K562 (cell line): Measurements from ENCODE around the gene EVA1A. TPM values are rescaled to one million over a fixed set of nuclear protein-coding genes. Genes with fewer than 3 reads are reported as not detected.

Experiments
- ATAC-seq: fragments of 200-7000 bp; cut with Tn5 transposase; 3 replicates; pipeline ENCODE4 v1.9.1; 2020; ENCODE audit warnings: moderate library complexity
- BruUV-seq: library from RNA; stranded (reverse); fragments of 400-500 nt; replicated peaks from 2 replicates; lab custom pipeline; 2021; lab: Mats Ljungman, UMichigan
- CTCF ChIA-PET: fragments of 300-600 bp; formaldehyde crosslinking; extraction: SDS; loops from one replicate; lab custom pipeline; 2021; ENCODE audit warnings: low intra/inter-chr PET ratio; lab: Yijun Ruan, JAX
- POLR2A ChIA-PET: fragments of 300-600, 350-650 bp; sonication (Branson Sonifier 250); formaldehyde crosslinking; extraction: SDS; loops from one replicate; lab custom pipeline; 2021; ENCODE audit warnings: antibody characterized with exemption, inconsistent platforms; lab: Yijun Ruan, JAX
- DNase-seq, 4 experiments: peaks; one replicate each; pipeline versions ENCODE4 v3.0.0 to v3.0.0-alpha.2; 2011 to 2018; ENCODE audit warnings: low spot score in 3 of 4, mixed read lengths in 3 of 4; ENCODE audit errors: extremely low read depth in 1 of 4
- FAIRE-seq: peaks from 2 replicates; lab custom pipeline; 2011; peaks lifted over from hg19 to GRCh38; lab: Jason Lieb, UNC
- H2AFZ ChIP-seq: 2 replicates; pipeline ENCODE4 v1.6.0; 2011; ENCODE audit warnings: low read depth, low read length, control low read depth, inconsistent platforms
- H3K27ac ChIP-seq: fragments of 200-600 bp; 3 replicates; pipeline ENCODE4 v1.8.0; 2011; ENCODE audit warnings: low read depth, mild to moderate bottlenecking, control low read depth, inconsistent platforms, low read length, moderate library complexity, mixed read lengths; ENCODE audit errors: extremely low read depth
- H3K27me3 ChIP-seq, 2 experiments: fragments of 300-600 bp in 1 of 2; 2 replicates in 1 of 2; 3 replicates in 1 of 2; pipeline versions ENCODE4 v1.6.0 to v1.8.0; 2011; ENCODE audit warnings: inconsistent platforms in 2 of 2, low read length in 2 of 2, mild to moderate bottlenecking in 1 of 2, mixed read lengths in 1 of 2, moderate library complexity in 1 of 2; ENCODE audit not compliant: control insufficient read depth in 2 of 2, insufficient read depth in 2 of 2
- H3K36me3 ChIP-seq: fragments of 300-600 bp; 3 replicates; pipeline ENCODE4 v1.8.0; 2011; ENCODE audit warnings: mild to moderate bottlenecking, low read length, inconsistent platforms; ENCODE audit not compliant: control insufficient read depth, insufficient read depth
- H3K4me1 ChIP-seq, 2 experiments: fragments of 200-600 bp in 1 of 2; replicated peaks in 1 of 2; 2 replicates in 1 of 2; 3 replicates in 1 of 2; pipeline versions ENCODE4 v1.5.1 to v1.8.0; 2011; ENCODE audit warnings: inconsistent platforms in 2 of 2, low read length in 2 of 2, mild to moderate bottlenecking in 1 of 2, mixed read lengths in 1 of 2, moderate library complexity in 1 of 2; ENCODE audit not compliant: control insufficient read depth in 2 of 2, insufficient read depth in 2 of 2
- H3K4me2 ChIP-seq: 2 replicates; pipeline ENCODE4 v1.6.1; 2011; ENCODE audit warnings: low read length, control low read depth, inconsistent platforms, mixed read lengths; ENCODE audit not compliant: insufficient read depth
- H3K4me3 ChIP-seq: fragments of 200-600 bp; sonication (generic), shearing (Covaris generic); 2 replicates; pipeline ENCODE4 v1.5.1; 2016; ENCODE audit warnings: control low read depth, inconsistent platforms
- H3K79me2 ChIP-seq: fragments of 200-600 bp; 3 replicates; pipeline ENCODE4 v1.8.0; 2011; ENCODE audit warnings: low read length, inconsistent platforms; ENCODE audit not compliant: control insufficient read depth, insufficient read depth
- H3K9ac ChIP-seq, 2 experiments: 2 replicates each; pipeline versions ENCODE4 v1.6.0 to v1.6.1; 2011; ENCODE audit warnings: low read depth in 2 of 2, low read length in 2 of 2, control low read depth in 1 of 2, inconsistent platforms in 1 of 2, mild to moderate bottlenecking in 1 of 2, mixed read lengths in 1 of 2; ENCODE audit not compliant: insufficient read depth in 1 of 2
- H3K9me1 ChIP-seq: one replicate; pipeline ENCODE4 v1.6.0; 2011; ENCODE audit warnings: inconsistent platforms, mild to moderate bottlenecking, low read length, moderate library complexity; ENCODE audit not compliant: control insufficient read depth, insufficient read depth
- H3K9me3 ChIP-seq: replicated peaks from 2 replicates; pipeline ENCODE4 v1.5.1; 2011; ENCODE audit warnings: low read depth, low read length, inconsistent platforms; ENCODE audit not compliant: control insufficient read depth, insufficient read depth
- H4K20me1 ChIP-seq: replicated peaks from 2 replicates; pipeline ENCODE4 v1.6.1; 2011; ENCODE audit warnings: low read length, inconsistent platforms, mixed read lengths; ENCODE audit not compliant: control insufficient read depth, insufficient read depth
- CBX1 ChIP-seq: sonication (generic); IDR thresholded peaks from 2 replicates; pipeline ENCODE4 v1.6.1; 2016; ENCODE audit warnings: antibody characterized with exemption, low read depth, mild to moderate bottlenecking
- EGR1 ChIP-seq: fragments of 450-650 bp; conservative IDR thresholded peaks from 2 replicates; pipeline ENCODE4 v1.6.1; 2017; ENCODE audit warnings: mild to moderate bottlenecking
- FOXK1 ChIP-seq: sonication (generic); formaldehyde crosslinking; IDR thresholded peaks from 2 replicates; pipeline ENCODE4 v1.8.0; 2022; ENCODE audit warnings: missing genetic modification reagents, mild to moderate bottlenecking, borderline replicate concordance
- HES1 ChIP-seq: fragments of 450-650 bp; IDR thresholded peaks from 2 replicates; pipeline ENCODE4 v1.6.1; 2016; ENCODE audit warnings: low read depth, mild to moderate bottlenecking, moderate library complexity
- LARP7 ChIP-seq: fragments of 450-650 bp; IDR thresholded peaks from 2 replicates; pipeline ENCODE4 v1.6.1; 2016
- TGIF2 ChIP-seq: sonication (generic); formaldehyde crosslinking; IDR thresholded peaks from 2 replicates; pipeline ENCODE4 v1.8.1; 2022; ENCODE audit warnings: mild to moderate bottlenecking, missing genetic modification reagents, moderate library complexity
- ZNF239 ChIP-seq: fragments of 250-450 bp; sonication (Bioruptor Pico); IDR thresholded peaks from 2 replicates; pipeline ENCODE4 v1.4.0; 2020; ENCODE audit warnings: mild to moderate bottlenecking
- WGBS: fragments of 100-300 bp; shearing (Covaris generic); methylation state at CpG from one replicate; pipeline ENCODE4 v1.1.6; 2016; ENCODE audit warnings: low coverage, mixed read lengths; ENCODE audit not compliant: insufficient coverage; ENCODE audit errors: missing lambda C conversion rate; 5-methylcytosine and 5-hydroxymethylcytosine counted together
- in situ Hi-C: fragments of 300-500 bp; cut with MboI; formaldehyde crosslinking; loops from 4 replicates; pipeline ENCODE4 v1.15.0; 2018; ENCODE audit warnings: inconsistent platforms, mixed read lengths
- intact Hi-C: fragments of 100-400 bp; cut with micrococcal nuclease; formaldehyde crosslinking; loops from 2 replicates; pipeline ENCODE4 v1.14.2; 2022
- polyA plus RNA-seq, 8 experiments: library from polyadenylated mRNA; depleted of rRNA in 4 of 8; stranded (reverse) in 5 of 8; unstranded in 3 of 8; fragments of >200 nt; fragmentation: Nextera tagmentation in 2 of 8; fragmentation: Illumina TruSeq in 1 of 8; extraction: Ambion mirVana in 2 of 8; extraction: Trizol in 1 of 8; gene quantifications; 2 replicates each; pipeline versions ENCODE4 v1.2.1 to v1.2.3, GENCODE V29; 2011 to 2014; ENCODE audit warnings: inconsistent platforms in 1 of 8, missing spikeins in 1 of 8
- total RNA-seq, 7 experiments: library from RNA; depleted of rRNA in 6 of 7; stranded (reverse); fragments of >200 nt in 6 of 7; fragmentation: Illumina TruSeq in 2 of 7; extraction: Trizol in 2 of 7; gene quantifications; 2 replicates each; pipeline versions ENCODE4 v1.2.1 to v1.2.3, GENCODE V29; 2011 to 2021; ENCODE audit warnings: low replicate concordance in 1 of 7
- TF ChIP-seq, protein P1 (sequence below): fragments of 450-650 bp; formaldehyde crosslinking; IDR thresholded peaks from 2 replicates; pipeline ENCODE4 v1.4.0; 2020; ENCODE audit warnings: mild to moderate bottlenecking, moderate library complexity

The EVA1A gene
- total and polyA plus RNA-seq, 9 of the 15 experiments (the other 6 are each of a cell fraction or from before 2014, with no cell fraction given) = not detected

GRCh38 chr2:75475976-75476375, 84.8 kb downstream of the EVA1A start:
- ChIA-PET POLR2A (interaction anchor here (0.8 kb wide), 1 partner anchor 25 kb away, joined by 4 read pairs; no protein-coding TSS in a partner anchor), CTCF (no interaction called here)
- H3K36me3 ChIP-seq = no peaks in the 10 kb centered on the region
- FAIRE-seq (no peak), DNase-seq (no peak), ATAC-seq (no peak)
- no peak overlapping the region for H3K9ac ChIP-seq
- no peak overlapping the region for H3K4me2 ChIP-seq
- no peaks in the 10 kb centered on the region for H3K27me3 ChIP-seq
- no peaks in the 10 kb centered on the region for H4K20me1 ChIP-seq
- H3K9me3 ChIP-seq = no peaks in the 10 kb centered on the region
- no peaks in the 10 kb centered on the region for H3K4me1 ChIP-seq
- no TSS peak for BruUV-seq
- in situ Hi-C loops = no loop called here
- no peaks in the 10 kb centered on the region for H3K9me1 ChIP-seq
- H2AFZ ChIP-seq = no peak overlapping the region
- no peaks in the 10 kb centered on the region for H3K79me2 ChIP-seq
- H3K4me3 ChIP-seq = no peak overlapping the region
- H3K27ac ChIP-seq = no peak overlapping the region
- WGBS = 0% methylated on average over 1 of the region's 2 CpGs
- intact Hi-C loops = no loop called here
- no peak for TF ChIP-seq LARP7
- TF ChIP-seq EGR1 = no peak
- TF ChIP-seq HES1 = no peak
- TF ChIP-seq TGIF2 (CRISPR knock-in tag) = no peak
- no peak for TF ChIP-seq FOXK1
- TF ChIP-seq ZNF239 (CRISPR knock-in tag) = no peak
- TF ChIP-seq CBX1 = no peak
- TF ChIP-seq, protein P1, sequence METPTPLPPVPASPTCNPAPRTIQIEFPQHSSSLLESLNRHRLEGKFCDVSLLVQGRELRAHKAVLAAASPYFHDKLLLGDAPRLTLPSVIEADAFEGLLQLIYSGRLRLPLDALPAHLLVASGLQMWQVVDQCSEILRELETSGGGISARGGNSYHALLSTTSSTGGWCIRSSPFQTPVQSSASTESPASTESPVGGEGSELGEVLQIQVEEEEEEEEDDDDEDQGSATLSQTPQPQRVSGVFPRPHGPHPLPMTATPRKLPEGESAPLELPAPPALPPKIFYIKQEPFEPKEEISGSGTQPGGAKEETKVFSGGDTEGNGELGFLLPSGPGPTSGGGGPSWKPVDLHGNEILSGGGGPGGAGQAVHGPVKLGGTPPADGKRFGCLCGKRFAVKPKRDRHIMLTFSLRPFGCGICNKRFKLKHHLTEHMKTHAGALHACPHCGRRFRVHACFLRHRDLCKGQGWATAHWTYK (CRISPR knock-in tag) = no peak
